PC-3 (cell line): ENCODE results near the gene PRKAR1B. TPM values are rescaled to one million over a fixed set of nuclear protein-coding genes. Genes with fewer than 3 reads are reported as not detected.

Experiments
- ATAC-seq: fragments of 200-7000 bp; cut with Tn5 transposase; 2 replicates; pipeline ENCODE4 v1.9.1; 2020; ENCODE audit warnings: mild to moderate bottlenecking, moderate library complexity
- BruUV-seq: library from RNA; stranded (reverse); fragments of 400-500 nt; replicated peaks from 2 replicates; lab custom pipeline; 2021; lab: Mats Ljungman, UMichigan
- CTCF ChIA-PET: fragments of 300-600 bp; sonication (Branson Sonifier 250); formaldehyde crosslinking; loops from one replicate; lab custom pipeline; 2022; ENCODE audit warnings: antibody characterized with exemption; lab: Charles Lee
- POLR2A ChIA-PET: fragments of 300-600 bp; sonication (Branson Sonifier 250); formaldehyde crosslinking; loops from one replicate; lab custom pipeline; 2022; ENCODE audit warnings: antibody characterized with exemption; ENCODE audit not compliant: unreplicated experiment; lab: Charles Lee
- DNase-seq: peaks from one replicate; pipeline ENCODE4 v3.0.0-alpha.2; 2015
- H2AFZ ChIP-seq: fragments of 300-600 bp; sonication (generic); 2 replicates; pipeline ENCODE4 v1.6.0; 2016; ENCODE audit warnings: antibody characterized with exemption, low read length
- H3F3A ChIP-seq: fragments of 300-600 bp; sonication (generic); one replicate; pipeline ENCODE4 v1.6.0; 2017; ENCODE audit warnings: antibody characterized with exemption, low read length, control low read depth, mild to moderate bottlenecking; ENCODE audit not compliant: unreplicated experiment
- H3K27ac ChIP-seq: fragments of 300-600 bp; sonication (generic); 2 replicates; pipeline ENCODE4 v1.5.1; 2016; ENCODE audit warnings: mild to moderate bottlenecking, low read length
- H3K27me3 ChIP-seq: fragments of 300-600 bp; sonication (generic); 2 replicates; pipeline ENCODE4 v1.6.1; 2016; ENCODE audit warnings: low read length, mixed read lengths
- H3K36me3 ChIP-seq: fragments of 300-600 bp; sonication (generic); 2 replicates; pipeline ENCODE4 v1.6.1; 2016; ENCODE audit warnings: low read depth, mixed run types, low read length, mixed read lengths
- H3K4me1 ChIP-seq: fragments of 300-600 bp; sonication (generic); 2 replicates; pipeline ENCODE4 v1.5.1; 2016; ENCODE audit warnings: low read length; ENCODE audit not compliant: insufficient read depth
- H3K4me2 ChIP-seq: fragments of 300-600 bp; sonication (generic); 2 replicates; pipeline ENCODE4 v1.6.0; 2016; ENCODE audit warnings: low read length
- H3K4me3 ChIP-seq: fragments of 300-600 bp; sonication (generic); 2 replicates; pipeline ENCODE4 v1.5.1; 2016; ENCODE audit warnings: mild to moderate bottlenecking, low read length, mixed read lengths
- H3K79me2 ChIP-seq: fragments of 300-600 bp; sonication (generic); 2 replicates; pipeline ENCODE4 v1.6.1; 2017; ENCODE audit warnings: low read length, mixed read lengths
- H3K9ac ChIP-seq: fragments of 300-600 bp; sonication (generic); 2 replicates; pipeline ENCODE4 v1.6.0; 2016; ENCODE audit warnings: mild to moderate bottlenecking, low read length
- H3K9me2 ChIP-seq: fragments of 300-600 bp; sonication (generic); replicated peaks from 2 replicates; pipeline ENCODE4 v1.6.1; 2016; ENCODE audit warnings: mixed run types, low read length, mixed read lengths
- H3K9me3 ChIP-seq: fragments of 300-600 bp; sonication (generic); 2 replicates; pipeline ENCODE4 v1.6.1; 2016; ENCODE audit warnings: low read length, mixed read lengths
- H4K20me1 ChIP-seq: fragments of 300-600 bp; sonication (generic); 2 replicates; pipeline ENCODE4 v1.6.1; 2016; ENCODE audit warnings: low read length, mixed read lengths
- EZH2 ChIP-seq: fragments of 300-600 bp; sonication (generic); IDR thresholded peaks from one replicate; pipeline ENCODE4 v1.6.1; 2017; ENCODE audit warnings: antibody characterized with exemption, mild to moderate bottlenecking, low read length; ENCODE audit not compliant: unreplicated experiment
- EZH2phosphoT487 ChIP-seq: fragments of 300-600 bp; sonication (generic); IDR thresholded peaks from 2 replicates; pipeline ENCODE4 v1.6.1; 2018; ENCODE audit warnings: mild to moderate bottlenecking, antibody characterized with exemption, low read length, borderline replicate concordance
- intact Hi-C: fragments of 100-400 bp; cut with micrococcal nuclease; formaldehyde crosslinking; loops from 2 replicates; pipeline ENCODE4 v1.9.0; 2023
- total RNA-seq: library from RNA; depleted of rRNA; stranded (reverse); fragments of >200 nt; gene quantifications from 2 replicates; pipeline ENCODE4 v1.2.3, GENCODE V29; 2014
- TF ChIP-seq, protein P1 (sequence below): fragments of 300-600 bp; sonication (generic); conservative IDR thresholded peaks from 2 replicates; pipeline ENCODE4 v1.5.1; 2017; ENCODE audit warnings: antibody characterized with exemption, low read depth, mild to moderate bottlenecking, low read length

Gene PRKAR1B
- total RNA-seq, 1 experiment from 2014 or later: 15.6 TPM

DNA sequence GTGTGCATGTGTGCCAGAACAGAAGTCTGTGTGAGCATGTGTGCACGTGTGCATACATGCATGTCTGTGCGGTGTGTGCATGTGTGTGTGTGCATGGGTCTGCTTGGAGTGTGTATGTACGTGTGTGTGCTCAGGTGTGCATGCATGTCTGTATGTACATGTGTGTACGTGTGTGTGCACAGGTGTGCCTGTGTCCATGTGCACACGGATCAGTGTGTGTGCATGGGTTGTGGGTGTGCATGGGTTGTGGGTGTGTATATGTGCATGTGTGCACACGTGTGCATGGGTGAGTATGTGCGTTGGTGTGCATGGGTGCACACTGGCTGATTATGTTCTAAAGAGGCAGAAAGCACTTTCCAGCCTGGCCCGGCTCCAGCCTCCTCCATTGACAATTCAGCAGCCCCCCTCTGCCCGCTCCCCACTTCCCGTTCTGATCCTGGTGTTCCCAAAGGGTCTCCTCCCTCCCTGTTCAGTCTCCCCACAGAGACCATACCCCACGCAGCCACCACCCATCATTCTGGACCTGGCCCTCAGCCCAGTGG lies 163.4 kb downstream of the PRKAR1B start:
- Histone ChIP-seq H3K9me3 (no peaks in the 10 kb centered on the region), H4K20me1 (no peaks in the 10 kb centered on the region), H3K4me3 (no peak overlapping the region), H2AFZ (no peak overlapping the region), H3K4me2 (no peak overlapping the region), H3K9me2 (no peaks in the 10 kb centered on the region), H3K36me3 (no peaks in the 10 kb centered on the region), H3F3A (no peaks in the 10 kb centered on the region), H3K27me3 (no peaks in the 10 kb centered on the region), H3K27ac (no peak overlapping the region), H3K4me1 (no peaks in the 10 kb centered on the region), H3K9ac (no peak overlapping the region), H3K79me2 (no peaks in the 10 kb centered on the region)
- ChIA-PET CTCF (no interaction called here), POLR2A (no interaction called here)
- ATAC-seq (no peak), DNase-seq (no peak)
- no TSS peak for BruUV-seq
- intact Hi-C loops: no loop called here
- TF ChIP-seq, protein P1, sequence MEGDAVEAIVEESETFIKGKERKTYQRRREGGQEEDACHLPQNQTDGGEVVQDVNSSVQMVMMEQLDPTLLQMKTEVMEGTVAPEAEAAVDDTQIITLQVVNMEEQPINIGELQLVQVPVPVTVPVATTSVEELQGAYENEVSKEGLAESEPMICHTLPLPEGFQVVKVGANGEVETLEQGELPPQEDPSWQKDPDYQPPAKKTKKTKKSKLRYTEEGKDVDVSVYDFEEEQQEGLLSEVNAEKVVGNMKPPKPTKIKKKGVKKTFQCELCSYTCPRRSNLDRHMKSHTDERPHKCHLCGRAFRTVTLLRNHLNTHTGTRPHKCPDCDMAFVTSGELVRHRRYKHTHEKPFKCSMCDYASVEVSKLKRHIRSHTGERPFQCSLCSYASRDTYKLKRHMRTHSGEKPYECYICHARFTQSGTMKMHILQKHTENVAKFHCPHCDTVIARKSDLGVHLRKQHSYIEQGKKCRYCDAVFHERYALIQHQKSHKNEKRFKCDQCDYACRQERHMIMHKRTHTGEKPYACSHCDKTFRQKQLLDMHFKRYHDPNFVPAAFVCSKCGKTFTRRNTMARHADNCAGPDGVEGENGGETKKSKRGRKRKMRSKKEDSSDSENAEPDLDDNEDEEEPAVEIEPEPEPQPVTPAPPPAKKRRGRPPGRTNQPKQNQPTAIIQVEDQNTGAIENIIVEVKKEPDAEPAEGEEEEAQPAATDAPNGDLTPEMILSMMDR: no peak
- TF ChIP-seq EZH2phosphoT487 (no peak), EZH2 (no peak)

DNA sequence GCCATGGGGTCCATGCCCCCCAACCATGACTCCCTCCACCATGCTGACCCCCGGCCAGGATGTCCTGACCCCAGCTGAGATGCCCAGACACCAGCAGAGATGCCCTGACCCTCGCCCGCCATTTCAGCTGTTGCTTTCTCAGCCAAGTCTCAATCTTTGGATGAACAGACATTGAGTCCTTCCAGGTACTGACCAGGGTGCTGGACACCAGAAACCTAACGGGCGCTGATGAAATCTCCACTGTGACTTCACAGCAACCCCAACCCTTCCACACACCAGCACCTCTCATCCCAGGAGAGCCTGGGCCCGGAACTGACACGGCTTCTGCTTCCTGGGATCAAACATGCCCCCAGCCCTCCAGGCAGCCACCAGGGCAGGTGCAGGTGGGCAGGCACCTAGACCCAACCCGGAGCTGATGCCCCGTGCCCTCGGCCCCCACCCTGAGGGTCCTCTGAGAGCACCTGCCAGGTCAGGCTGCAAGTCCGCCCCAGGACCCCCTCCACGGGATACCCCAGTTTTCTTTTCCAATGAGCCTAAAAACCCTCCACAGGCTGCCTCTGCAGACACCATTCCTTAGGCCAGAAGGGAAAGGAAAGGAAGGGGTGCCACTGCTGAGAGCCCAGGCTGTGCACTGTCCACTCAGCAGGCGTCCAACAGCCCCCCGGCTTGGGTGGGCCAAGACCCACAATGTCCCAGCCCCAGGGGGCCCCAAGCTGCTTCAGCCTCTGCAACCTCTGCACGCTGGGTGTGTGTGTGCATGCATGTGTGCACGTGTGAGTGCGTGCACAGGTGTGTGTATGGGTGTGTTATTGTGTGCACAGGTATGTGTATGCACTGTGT lies 164.1 kb downstream of the PRKAR1B start:
- no peaks in the 10 kb centered on the region for H3K27me3 ChIP-seq
- no peaks in the 10 kb centered on the region for H3K9me2 ChIP-seq
- intact Hi-C loops: no loop called here
- no peaks in the 10 kb centered on the region for H3K4me1 ChIP-seq
- ChIA-PET POLR2A (no interaction called here), CTCF (no interaction called here)
- TF ChIP-seq, protein P1: no peak
- no peak for TF ChIP-seq EZH2
- no peak for TF ChIP-seq EZH2phosphoT487
- no peak overlapping the region for H3K9ac ChIP-seq
- ATAC-seq (no peak), DNase-seq (no peak)
- H4K20me1 ChIP-seq: no peaks in the 10 kb centered on the region
- H3K4me2 ChIP-seq: no peak overlapping the region
- BruUV-seq: no TSS peak
- no peaks in the 10 kb centered on the region for H3K9me3 ChIP-seq
- H3K27ac ChIP-seq: no peak overlapping the region
- H3K36me3 ChIP-seq: no peaks in the 10 kb centered on the region
- H3F3A ChIP-seq: no peaks in the 10 kb centered on the region
- H2AFZ ChIP-seq: no peak overlapping the region
- no peaks in the 10 kb centered on the region for H3K79me2 ChIP-seq
- H3K4me3 ChIP-seq: no peak overlapping the region

DNA sequence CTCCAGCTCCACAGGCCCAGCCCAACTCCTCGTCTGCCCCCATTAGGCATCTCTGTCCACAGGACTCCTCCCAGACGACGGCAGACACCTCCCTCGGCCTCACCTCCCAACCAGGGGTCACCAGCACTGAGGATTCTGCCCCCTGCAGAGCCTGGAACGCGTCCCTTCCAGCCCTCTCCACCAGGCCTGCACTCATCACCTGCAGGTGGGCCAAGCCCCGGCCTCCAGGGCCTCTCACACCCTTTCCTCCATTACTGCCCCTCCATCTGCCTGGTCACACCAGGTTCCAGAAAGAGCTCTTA lies 164.8 kb downstream of the PRKAR1B start:
- ATAC-seq (no peak), DNase-seq (no peak)
- intact Hi-C loops: no loop called here
- no peaks in the 10 kb centered on the region for H3F3A ChIP-seq
- no TSS peak for BruUV-seq
- ChIA-PET CTCF (no interaction called here), POLR2A (no interaction called here)
- H3K27ac ChIP-seq: no peak overlapping the region
- no peak overlapping the region for H3K9ac ChIP-seq
- no peak overlapping the region for H2AFZ ChIP-seq
- H4K20me1 ChIP-seq: no peaks in the 10 kb centered on the region
- no peaks in the 10 kb centered on the region for H3K9me2 ChIP-seq
- no peaks in the 10 kb centered on the region for H3K27me3 ChIP-seq
- no peak overlapping the region for H3K4me2 ChIP-seq
- H3K4me1 ChIP-seq: no peaks in the 10 kb centered on the region
- no peaks in the 10 kb centered on the region for H3K36me3 ChIP-seq
- no peaks in the 10 kb centered on the region for H3K9me3 ChIP-seq
- no peaks in the 10 kb centered on the region for H3K79me2 ChIP-seq
- TF ChIP-seq EZH2phosphoT487: no peak
- TF ChIP-seq, protein P1: no peak
- no peak for TF ChIP-seq EZH2
- no peak overlapping the region for H3K4me3 ChIP-seq
